ENCODE data around the gene FBLN2.

The FBLN2 gene

GRCh38 chr3:13569201-13569600 lies 20.3 kb downstream of the FBLN2 start:
- DNase-seq = no peak

- DNase-seq = no peak
Measured at GRCh38 chr3:13569641-13570390, 20.9 kb downstream of the FBLN2 start.

- DNase-seq = no peak
Measured at GRCh38 chr3:13570391-13571194, 21.7 kb downstream of the FBLN2 start.

GRCh38 chr3:13571264-13571663 lies 22.3 kb downstream of the FBLN2 start:
- no peak for DNase-seq

GRCh38 chr3:13571831-13572750 lies 23.2 kb downstream of the FBLN2 start:
- DNase-seq = no peak

GRCh38 chr3:13572926-13573623 lies 24.1 kb downstream of the FBLN2 start:
- DNase-seq = no peak

GRCh38 chr3:13574083-13574797 lies 25.3 kb downstream of the FBLN2 start:
- no peak for DNase-seq

GRCh38 chr3:13574798-13575451 lies 26.0 kb downstream of the FBLN2 start:
- DNase-seq = no peak

- no peak for DNase-seq
Measured at GRCh38 chr3:13575459-13576061, 26.6 kb downstream of the FBLN2 start.

GRCh38 chr3:13577181-13578121 lies 28.5 kb downstream of the FBLN2 start:
- no peak for DNase-seq

- DNase-seq = no peak
Measured at GRCh38 chr3:13578251-13578650, 29.3 kb downstream of the FBLN2 start.

GRCh38 chr3:13579063-13579462 lies 30.1 kb downstream of the FBLN2 start:
- no peak for DNase-seq

GRCh38 chr3:13580256-13581023 lies 31.5 kb downstream of the FBLN2 start:
- no peak for DNase-seq

GRCh38 chr3:13581485-13582365 lies 32.8 kb downstream of the FBLN2 start:
- no peak for DNase-seq

- DNase-seq = no peak
Measured at GRCh38 chr3:13582366-13583250, 33.7 kb downstream of the FBLN2 start.

Measured in activated effector memory CD4-positive, alpha-beta T cell treated with anti-CD3 and anti-CD28 coated beads, Interleukin-2, amount 50 U/mL, for 16 hours (primary cell).